NCI-H1694 (cell line): ENCODE results near the gene EEPD1.
"Not testable (repeated sequence)": the region's sequence is repeated elsewhere in the genome, so short reads cannot be mapped to it uniquely, and the experiment has no call there.

ENCODE experiments used
- DNase-seq: peaks from one replicate; lab custom pipeline; 2025; lab: John Stamatoyannopoulos, UW

EEPD1 gene

GRCh38 chr7:36318116-36318515 lies 165.1 kb downstream of the EEPD1 start:
- no peak for DNase-seq

- DNase-seq, result not testable (repeated sequence)
Measured at GRCh38 chr7:36321284-36321683, 168.2 kb downstream of the EEPD1 start.

GRCh38 chr7:36336390-36336789 lies 183.3 kb downstream of the EEPD1 start:
- no peak for DNase-seq

GRCh38 chr7:36338256-36338655 lies 185.2 kb downstream of the EEPD1 start:
- DNase-seq, result no peak

GRCh38 chr7:36343548-36343947 lies 190.5 kb downstream of the EEPD1 start:
- no peak for DNase-seq

- DNase-seq, result no peak
Measured at GRCh38 chr7:36344622-36345021, 191.6 kb downstream of the EEPD1 start.

- no peak for DNase-seq
Measured at GRCh38 chr7:36346260-36346831, 193.3 kb downstream of the EEPD1 start.

- no peak for DNase-seq
Measured at GRCh38 chr7:36348256-36348655, 195.2 kb downstream of the EEPD1 start.

- DNase-seq, result no peak
Measured at GRCh38 chr7:36348771-36349170, 195.7 kb downstream of the EEPD1 start.

GRCh38 chr7:36349626-36350025 lies 196.6 kb downstream of the EEPD1 start:
- no peak for DNase-seq
